ENCODE results near the gene RASA2. TPM values are rescaled to one million over a fixed set of nuclear protein-coding genes. Genes with fewer than 3 reads are reported as not detected.

The RASA2 gene
- total RNA-seq, 1 donor from 2014 or later = 4.3 TPM

GRCh38 chr3:141507392-141508066, 20.7 kb downstream of the RASA2 start:
- H3K9me3 ChIP-seq (replicated peaks) = no peaks in the 10 kb centered on the region
- H3K27ac ChIP-seq (replicated peaks) = no peak overlapping the region
- DNase-seq = no peak
- H3K4me3 ChIP-seq = no peak overlapping the region
- H3K36me3 ChIP-seq = peaks cover 4% of the 10 kb centered on the region
- peaks cover 6% of the 10 kb centered on the region for H3K4me1 ChIP-seq
- intact Hi-C loops (cut with micrococcal nuclease) = no loop called here
- no peak for TF ChIP-seq CTCF (IDR thresholded peaks at IDR 0.05; ENCODE audit: borderline replicate concordance)
- H3K27me3 ChIP-seq (ENCODE audit: low read depth) = no peaks in the 10 kb centered on the region

GRCh38 chr3:141508067-141508436, 21.2 kb downstream of the RASA2 start:
- peaks cover 8% of the 10 kb centered on the region for H3K36me3 ChIP-seq
- H3K4me1 ChIP-seq = peaks cover 4% of the 10 kb centered on the region
- intact Hi-C loops (cut with micrococcal nuclease) = no loop called here
- DNase-seq = no peak
- no peaks in the 10 kb centered on the region for H3K27me3 ChIP-seq (ENCODE audit: low read depth)
- H3K27ac ChIP-seq (replicated peaks) = no peak overlapping the region
- H3K9me3 ChIP-seq (replicated peaks) = no peaks in the 10 kb centered on the region
- TF ChIP-seq CTCF (IDR thresholded peaks at IDR 0.05; ENCODE audit: borderline replicate concordance) = no peak
- no peak overlapping the region for H3K4me3 ChIP-seq

- H3K27ac ChIP-seq (replicated peaks) = no peak overlapping the region
- H3K36me3 ChIP-seq = peaks cover 20% of the 10 kb centered on the region
- H3K4me3 ChIP-seq = no peak overlapping the region
- no peaks in the 10 kb centered on the region for H3K27me3 ChIP-seq (ENCODE audit: low read depth)
- intact Hi-C loops (cut with micrococcal nuclease) = no loop called here
- no peak for DNase-seq
- H3K9me3 ChIP-seq (replicated peaks) = no peaks in the 10 kb centered on the region
- no peak for TF ChIP-seq CTCF (IDR thresholded peaks at IDR 0.05; ENCODE audit: borderline replicate concordance)
- peaks cover 4% of the 10 kb centered on the region for H3K4me1 ChIP-seq
Observed at GRCh38 chr3:141511361-141511760, 24.5 kb downstream of the RASA2 start.

GRCh38 chr3:141514382-141514781, 27.6 kb downstream of the RASA2 start:
- Histone ChIP-seq H3K4me3 (no peak overlapping the region), H3K27me3 (ENCODE audit: low read depth) (no peaks in the 10 kb centered on the region), H3K36me3 (peaks cover 38% of the 10 kb centered on the region), H3K4me1 (peaks cover 4% of the 10 kb centered on the region), H3K27ac (replicated peaks) (no peak overlapping the region), H3K9me3 (replicated peaks) (no peaks in the 10 kb centered on the region)
- no peak for TF ChIP-seq CTCF (IDR thresholded peaks at IDR 0.05; ENCODE audit: borderline replicate concordance)
- intact Hi-C loops (cut with micrococcal nuclease) = no loop called here
- DNase-seq = no peak

GRCh38 chr3:141519587-141519986, 32.8 kb downstream of the RASA2 start:
- TF ChIP-seq CTCF (IDR thresholded peaks at IDR 0.05; ENCODE audit: borderline replicate concordance) = no peak
- H3K4me3 ChIP-seq = no peak overlapping the region
- H3K27me3 ChIP-seq (ENCODE audit: low read depth) = no peaks in the 10 kb centered on the region
- H3K4me1 ChIP-seq = peaks cover 3% of the 10 kb centered on the region
- intact Hi-C loops (cut with micrococcal nuclease) = no loop called here
- no peaks in the 10 kb centered on the region for H3K9me3 ChIP-seq (replicated peaks)
- no peak overlapping the region for H3K27ac ChIP-seq (replicated peaks)
- H3K36me3 ChIP-seq = peaks cover 30% of the 10 kb centered on the region
- DNase-seq = no peak
